H9 (cell line): ENCODE data around the gene KCNJ12. TPM values are rescaled to one million over a fixed set of nuclear protein-coding genes. Genes with fewer than 3 reads are reported as not detected.

Experiments
- DNase-seq: peaks from one replicate; pipeline ENCODE4 v3.0.0-alpha.2; 2017
- H2AFZ ChIP-seq: one replicate; pipeline ENCODE4 v1.6.1; 2013; ENCODE audit warnings: mild to moderate bottlenecking, low read length, control low read depth, moderate library complexity
- H2AK5ac ChIP-seq: 2 replicates; pipeline ENCODE4 v1.6.1; 2013; ENCODE audit warnings: low read length, control low read depth, mixed read lengths; ENCODE audit not compliant: insufficient read length
- H2BK120ac ChIP-seq: one replicate; pipeline ENCODE4 v1.6.1; 2013; ENCODE audit warnings: low read depth, mild to moderate bottlenecking, low read length, control low read depth, inconsistent platforms; ENCODE audit not compliant: poor library complexity, severe bottlenecking
- H2BK12ac ChIP-seq: 2 replicates; pipeline ENCODE4 v1.6.1; 2013; ENCODE audit warnings: low read length, control low read depth, mixed read lengths, low read depth; ENCODE audit not compliant: insufficient read length
- H2BK15ac ChIP-seq: 2 replicates; pipeline ENCODE4 v1.6.1; 2013; ENCODE audit warnings: low read depth, low read length, control low read depth
- H2BK20ac ChIP-seq: one replicate; pipeline ENCODE4 v1.6.1; 2013; ENCODE audit warnings: low read depth, mild to moderate bottlenecking, low read length, control low read depth, inconsistent platforms; ENCODE audit not compliant: poor library complexity, severe bottlenecking
- H2BK5ac ChIP-seq: 2 replicates; pipeline ENCODE4 v1.6.1; 2013; ENCODE audit warnings: low read length, control low read depth, mixed read lengths; ENCODE audit not compliant: insufficient read length
- H3K14ac ChIP-seq: 2 replicates; pipeline ENCODE4 v1.6.1; 2013; ENCODE audit warnings: low read length, control low read depth; ENCODE audit not compliant: insufficient read depth
- H3K18ac ChIP-seq: 2 replicates; pipeline ENCODE4 v1.6.1; 2013; ENCODE audit warnings: low read depth, mild to moderate bottlenecking, mixed read lengths, low read length, control low read depth; ENCODE audit not compliant: insufficient read length
- H3K23ac ChIP-seq: 2 replicates; pipeline ENCODE4 v1.6.1; 2013; ENCODE audit warnings: low read length, control low read depth, mixed read lengths, low read depth; ENCODE audit not compliant: insufficient read length
- H3K23me2 ChIP-seq: 2 replicates; pipeline ENCODE4 v1.6.1; 2013; ENCODE audit warnings: low read depth, mild to moderate bottlenecking, mixed read lengths, low read length, control low read depth; ENCODE audit not compliant: insufficient read length, poor library complexity, severe bottlenecking
- H3K27ac ChIP-seq: 2 replicates; pipeline ENCODE4 v1.5.1; 2013; ENCODE audit warnings: low read length, control low read depth, mixed read lengths, low read depth; ENCODE audit not compliant: insufficient read length
- H3K27me3 ChIP-seq: 2 replicates; pipeline ENCODE4 v1.6.1; 2013; ENCODE audit warnings: low read length, control low read depth, inconsistent platforms; ENCODE audit not compliant: insufficient read depth
- H3K4ac ChIP-seq: 2 replicates; pipeline ENCODE4 v1.6.1; 2013; ENCODE audit warnings: low read depth, mild to moderate bottlenecking, control low read depth, inconsistent platforms, low read length, moderate library complexity
- H3K4me1 ChIP-seq: 2 replicates; pipeline ENCODE4 v1.6.1; 2013; ENCODE audit warnings: low read length, control low read depth, inconsistent platforms; ENCODE audit not compliant: insufficient read depth
- H3K4me2 ChIP-seq: 2 replicates; pipeline ENCODE4 v1.6.1; 2013; ENCODE audit warnings: low read length, control low read depth, mixed read lengths; ENCODE audit not compliant: insufficient read length, insufficient read depth
- H3K56ac ChIP-seq: 2 replicates; pipeline ENCODE4 v1.6.1; 2013; ENCODE audit warnings: low read depth, mild to moderate bottlenecking, mixed read lengths, low read length, control low read depth; ENCODE audit not compliant: insufficient read length
- H3K79me1 ChIP-seq: 2 replicates; pipeline ENCODE4 v1.6.1; 2013; ENCODE audit warnings: low read depth, mild to moderate bottlenecking, moderate library complexity, low read length, control low read depth, inconsistent platforms; ENCODE audit not compliant: insufficient read depth, poor library complexity, severe bottlenecking
- H3K79me2 ChIP-seq: 2 replicates; pipeline ENCODE4 v1.6.1; 2013; ENCODE audit warnings: low read length, control low read depth, inconsistent platforms; ENCODE audit not compliant: insufficient read depth
- H3K9ac ChIP-seq: 2 replicates; pipeline ENCODE4 v1.6.1; 2013; ENCODE audit warnings: low read length, control low read depth, mixed read lengths; ENCODE audit not compliant: insufficient read length; ENCODE audit errors: extremely low read depth
- H3K9me3 ChIP-seq: one replicate; pipeline ENCODE4 v1.6.1; 2013; ENCODE audit warnings: low read depth, low read length, inconsistent platforms; ENCODE audit not compliant: control insufficient read depth
- H3T11ph ChIP-seq: one replicate; pipeline ENCODE4 v1.6.1; 2013; ENCODE audit warnings: mild to moderate bottlenecking, low read length, control low read depth, inconsistent platforms
- H4K20me1 ChIP-seq: one replicate; pipeline ENCODE4 v1.6.1; 2013; ENCODE audit not compliant: control insufficient read depth, insufficient read length, insufficient read depth
- H4K5ac ChIP-seq: 2 replicates; pipeline ENCODE4 v1.6.1; 2013; ENCODE audit warnings: low read depth, mild to moderate bottlenecking, mixed read lengths, low read length, control low read depth; ENCODE audit not compliant: insufficient read length
- H4K8ac ChIP-seq: replicated peaks from 2 replicates; pipeline ENCODE4 v1.6.1; 2013; ENCODE audit warnings: low read length, control low read depth, mixed read lengths, low read depth; ENCODE audit not compliant: insufficient read length
- H4K91ac ChIP-seq: 2 replicates; pipeline ENCODE4 v1.6.1; 2013; ENCODE audit warnings: low read depth, mild to moderate bottlenecking, moderate library complexity, mixed read lengths, low read length, control low read depth; ENCODE audit not compliant: insufficient read length
- H3K27ac Mint-ChIP-seq, 3 experiments: 2 replicates in 2 of 3; 3 replicates in 1 of 3; pipeline ENCODE4 v1.8.0; 2020 to 2021; ENCODE audit warnings: mixed read lengths in 3 of 3, mild to moderate bottlenecking in 1 of 3, moderate library complexity in 1 of 3
- H3K27me3 Mint-ChIP-seq: 2 replicates; pipeline ENCODE4 v1.8.0; 2021; ENCODE audit warnings: low read depth, mild to moderate bottlenecking, moderate library complexity, mixed read lengths
- H3K36me3 Mint-ChIP-seq, 3 experiments: 2 replicates in 2 of 3; 3 replicates in 1 of 3; pipeline ENCODE4 v1.8.0; 2020 to 2021; ENCODE audit warnings: low read depth in 3 of 3, mixed read lengths in 3 of 3; ENCODE audit not compliant: insufficient read depth in 1 of 3
- H3K4me1 Mint-ChIP-seq, 2 experiments: 2 replicates each; pipeline ENCODE4 v1.8.0; 2020; ENCODE audit warnings: mixed read lengths in 2 of 2
- H3K4me3 Mint-ChIP-seq, 2 experiments: 2 replicates in 1 of 2; 3 replicates in 1 of 2; pipeline ENCODE4 v1.8.0; 2020 to 2021; ENCODE audit warnings: mild to moderate bottlenecking in 2 of 2, mixed read lengths in 2 of 2, moderate library complexity in 1 of 2
- H3K9me3 Mint-ChIP-seq, 2 experiments: 2 replicates in 1 of 2; 3 replicates in 1 of 2; pipeline ENCODE4 v1.8.0; 2020; ENCODE audit warnings: mild to moderate bottlenecking in 2 of 2, mixed read lengths in 2 of 2, moderate library complexity in 1 of 2
- CTCF ChIP-seq: fragments of 200-600 bp; sonication (generic); conservative IDR thresholded peaks from 3 replicates; pipeline ENCODE4 v1.8.0; 2021; ENCODE audit warnings: antibody characterized with exemption, mild to moderate bottlenecking
- WGBS: extraction: QIAGEN DNeasy Blood & Tissue Kit; methylation state at CpG from one replicate; pipeline ENCODE4 v1.1.7; 2013; ENCODE audit warnings: missing lambda C conversion rate, low lambda C conversion rate, mixed read lengths; ENCODE audit not compliant: insufficient read length; ENCODE audit errors: extremely low coverage; 5-methylcytosine and 5-hydroxymethylcytosine counted together
- total RNA-seq: library from RNA; stranded (reverse); gene quantifications from 2 replicates; pipeline ENCODE4 v1.2.1, GENCODE V29; 2021

KCNJ12 gene
- total RNA-seq, 1 experiment from 2014 or later: 0.39 TPM

GRCh38 chr17:21377705-21378396, 1.7 kb downstream of the KCNJ12 start:
- H2BK20ac ChIP-seq: no peak overlapping the region
- no peak overlapping the region for H3K23ac ChIP-seq
- no peak overlapping the region for H4K8ac ChIP-seq
- DNase-seq: peak; percentile 70
- H2BK120ac ChIP-seq: no peak overlapping the region
- H4K91ac ChIP-seq: no peak overlapping the region
- peaks cover 2% of the 10 kb centered on the region for H4K20me1 ChIP-seq
- peak overlapping the region; percentile 76 for H3K4me2 ChIP-seq
- no peak overlapping the region for H3K27ac ChIP-seq
- no peak overlapping the region for H2BK5ac ChIP-seq
- no peak overlapping the region for H3K56ac ChIP-seq
- H3K27ac Mint-ChIP-seq: no peak overlapping the region
- peak; percentile 47; the same call in 2 of the 3 replicates for TF ChIP-seq CTCF
- H3K36me3 Mint-ChIP-seq: no peaks in the 10 kb centered on the region
- H3K4me3 Mint-ChIP-seq: peak overlapping the region; percentile 57 to 83
- no peak overlapping the region for H2BK15ac ChIP-seq
- H3K79me2 ChIP-seq: no peaks in the 10 kb centered on the region
- H2BK12ac ChIP-seq: no peak overlapping the region
- H3K9me3 Mint-ChIP-seq: no peaks in the 10 kb centered on the region; a peak in 1 of 5 replicates
- no peaks in the 10 kb centered on the region; the same call in 1 of the 2 replicates for H3K4me1 ChIP-seq
- H3K4ac ChIP-seq: no peak overlapping the region
- H3K4me1 Mint-ChIP-seq: peaks cover 7 to 24% of the 10 kb centered on the region in 2 experiments; a peak in 3 of 4 replicates
- no peak overlapping the region for H3K18ac ChIP-seq
- H2AK5ac ChIP-seq: no peak overlapping the region
- H3K23me2 ChIP-seq: peaks cover 15% of the 10 kb centered on the region
- H3K27me3 Mint-ChIP-seq: peaks cover 61% of the 10 kb centered on the region
- H3T11ph ChIP-seq: no peak overlapping the region
- H3K14ac ChIP-seq: no peak overlapping the region
- no peaks in the 10 kb centered on the region for H3K9me3 ChIP-seq
- no peak overlapping the region for H2AFZ ChIP-seq
- H3K27me3 ChIP-seq: peaks cover 14% of the 10 kb centered on the region; the same call in 1 of the 2 replicates
- no peak overlapping the region for H3K9ac ChIP-seq
- H4K5ac ChIP-seq: no peak overlapping the region
- H3K79me1 ChIP-seq: no peaks in the 10 kb centered on the region
- no CpG with 5 or more reads among the region's 43 CpGs for WGBS
